ENCODE data around the gene PHLPP1.

GRCh38 chr18:62982600-62983251, 267.4 kb downstream of the PHLPP1 start:
- TF ChIP-seq CTCF (IDR thresholded peaks at IDR 0.05; ENCODE audit: insufficient read depth, low read depth, low read length) (peak; percentile 80), EZH2 (IDR thresholded peaks at IDR 0.05; ENCODE audit: insufficient read depth, low read length) (no peak)

Data from astrocyte (in vitro differentiated cells and primary cell).